Hepatic stellate cell (primary cell): ENCODE data around the gene KRTAP5-11.
"Not testable (repeated sequence)": the region's sequence is repeated elsewhere in the genome, so short reads cannot be mapped to it uniquely, and the experiment has no call there.

Source experiments
- DNase-seq: peaks from one replicate; pipeline ENCODE4 v3.0.0; 2011; ENCODE audit warnings: low spot score

The KRTAP5-11 gene

GRCh38 chr11:71582309-71582895, at the start of gene KRTAP5-11:
KRTAP5-11 (minus strand) TSS chr11:71582875; CDS start chr11:71582837, 38 bp downstream.
- no peak for DNase-seq

- not testable (repeated sequence) for DNase-seq
Measured at GRCh38 chr11:71631551-71631950, 48.9 kb upstream of the KRTAP5-11 start.

- not testable (repeated sequence) for DNase-seq
Measured at GRCh38 chr11:71630071-71630470, 47.4 kb upstream of the KRTAP5-11 start.

- not testable (repeated sequence) for DNase-seq
Measured at GRCh38 chr11:71628943-71629342, 46.3 kb upstream of the KRTAP5-11 start.

GRCh38 chr11:71623226-71623625, 40.6 kb upstream of the KRTAP5-11 start:
- DNase-seq: not testable (repeated sequence)

GRCh38 chr11:71622561-71622960, 39.9 kb upstream of the KRTAP5-11 start:
- not testable (repeated sequence) for DNase-seq

- DNase-seq: not testable (repeated sequence)
Measured at GRCh38 chr11:71615003-71615402, 32.3 kb upstream of the KRTAP5-11 start.

GRCh38 chr11:71614366-71614917, 31.8 kb upstream of the KRTAP5-11 start:
- DNase-seq: not testable (repeated sequence)

GRCh38 chr11:71613931-71614330, 31.3 kb upstream of the KRTAP5-11 start:
- not testable (repeated sequence) for DNase-seq

- DNase-seq: not testable (repeated sequence)
Measured at GRCh38 chr11:71611218-71611910, 28.7 kb upstream of the KRTAP5-11 start.

- not testable (repeated sequence) for DNase-seq
Measured at GRCh38 chr11:71608272-71608671, 25.6 kb upstream of the KRTAP5-11 start.

GRCh38 chr11:71607520-71608216, 25.0 kb upstream of the KRTAP5-11 start:
- not testable (repeated sequence) for DNase-seq

GRCh38 chr11:71606853-71607519, 24.3 kb upstream of the KRTAP5-11 start:
- not testable (repeated sequence) for DNase-seq

GRCh38 chr11:71604798-71605488, 22.3 kb upstream of the KRTAP5-11 start:
- DNase-seq: not testable (repeated sequence)

- not testable (repeated sequence) for DNase-seq
Measured at GRCh38 chr11:71603221-71603620, 20.5 kb upstream of the KRTAP5-11 start.

- DNase-seq: not testable (repeated sequence)
Measured at GRCh38 chr11:71589546-71589920, 6.9 kb upstream of the KRTAP5-11 start.

- not testable (repeated sequence) for DNase-seq
Measured at GRCh38 chr11:71588822-71589545, 6.3 kb upstream of the KRTAP5-11 start.

- not testable (repeated sequence) for DNase-seq
Measured at GRCh38 chr11:71588314-71588713, 5.6 kb upstream of the KRTAP5-11 start.

GRCh38 chr11:71585673-71586072, 3.0 kb upstream of the KRTAP5-11 start:
- DNase-seq: not testable (repeated sequence)

GRCh38 chr11:71582969-71583368, 294 bp upstream of the KRTAP5-11 start:
- not testable (repeated sequence) for DNase-seq

- DNase-seq: no peak
Measured at GRCh38 chr11:71581826-71582225, 849 bp downstream of the KRTAP5-11 start.
